ENCODE measurements around the gene KCTD2.
"Not testable (repeated sequence)": the region's sequence is repeated elsewhere in the genome, so short reads cannot be mapped to it uniquely, and the experiment has no call there.

Gene KCTD2

DNA sequence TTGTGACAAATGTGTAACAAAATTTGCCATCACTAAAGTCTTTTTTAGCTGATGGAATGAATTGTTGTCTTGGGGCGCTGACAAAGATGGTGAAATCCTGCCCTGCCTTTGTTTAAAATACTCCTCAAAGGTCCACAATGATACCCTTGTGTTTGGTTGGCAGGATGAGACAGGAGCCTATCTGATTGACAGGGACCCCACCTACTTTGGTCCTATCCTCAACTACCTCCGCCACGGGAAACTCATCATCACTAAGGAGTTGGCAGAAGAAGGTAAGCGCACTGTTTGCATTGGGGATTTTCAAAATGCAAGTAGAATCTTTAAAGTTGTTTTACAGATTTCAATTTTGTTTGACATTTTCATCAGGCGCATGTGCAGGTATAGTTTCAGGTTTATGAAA, 2.0 kb downstream of the KCTD2 start:
- no peak for DNase-seq (ENCODE audit: low read depth, low spot score)

DNA sequence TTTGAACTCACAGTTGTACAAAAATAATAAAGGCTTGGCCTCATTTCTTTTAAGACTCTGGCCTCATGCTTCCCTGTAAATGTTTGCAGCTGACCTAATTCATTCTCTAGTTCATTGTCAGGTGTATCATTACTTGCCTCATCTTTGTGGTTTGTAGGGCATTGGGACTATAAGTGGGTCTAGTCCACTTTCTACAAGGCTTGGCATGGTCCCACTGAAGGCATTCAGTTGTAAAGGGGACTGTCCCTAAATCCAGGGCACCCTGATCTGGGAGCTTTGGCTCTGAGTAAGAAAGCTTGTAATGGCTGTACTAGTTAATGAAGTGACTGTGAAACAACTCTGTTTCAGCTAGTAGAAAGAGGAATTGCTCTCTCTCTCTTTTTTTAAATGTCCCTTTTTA, 2.7 kb downstream of the KCTD2 start:
- DNase-seq (ENCODE audit: low read depth, low spot score): no peak

DNA sequence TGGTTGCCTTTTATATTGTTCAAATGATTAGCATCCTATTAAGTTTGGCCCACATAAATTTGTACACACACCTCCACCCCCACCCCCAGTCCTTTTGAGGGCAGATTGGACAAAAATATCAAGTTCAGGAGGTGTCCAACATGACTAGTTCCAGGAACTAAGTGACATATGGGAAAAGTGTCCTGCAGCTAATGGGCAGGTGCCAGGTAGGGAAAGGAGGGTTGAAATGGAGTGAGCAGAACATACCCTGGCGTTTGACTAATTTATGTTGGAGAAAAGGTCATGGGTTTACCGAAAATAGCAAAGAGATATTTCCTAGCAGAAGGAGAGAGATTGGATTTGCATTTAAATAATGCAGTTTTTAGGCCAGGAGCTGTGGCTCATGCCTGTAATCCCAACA, 4.9 kb downstream of the KCTD2 start:
- no peak for DNase-seq (ENCODE audit: low read depth, low spot score)

DNA sequence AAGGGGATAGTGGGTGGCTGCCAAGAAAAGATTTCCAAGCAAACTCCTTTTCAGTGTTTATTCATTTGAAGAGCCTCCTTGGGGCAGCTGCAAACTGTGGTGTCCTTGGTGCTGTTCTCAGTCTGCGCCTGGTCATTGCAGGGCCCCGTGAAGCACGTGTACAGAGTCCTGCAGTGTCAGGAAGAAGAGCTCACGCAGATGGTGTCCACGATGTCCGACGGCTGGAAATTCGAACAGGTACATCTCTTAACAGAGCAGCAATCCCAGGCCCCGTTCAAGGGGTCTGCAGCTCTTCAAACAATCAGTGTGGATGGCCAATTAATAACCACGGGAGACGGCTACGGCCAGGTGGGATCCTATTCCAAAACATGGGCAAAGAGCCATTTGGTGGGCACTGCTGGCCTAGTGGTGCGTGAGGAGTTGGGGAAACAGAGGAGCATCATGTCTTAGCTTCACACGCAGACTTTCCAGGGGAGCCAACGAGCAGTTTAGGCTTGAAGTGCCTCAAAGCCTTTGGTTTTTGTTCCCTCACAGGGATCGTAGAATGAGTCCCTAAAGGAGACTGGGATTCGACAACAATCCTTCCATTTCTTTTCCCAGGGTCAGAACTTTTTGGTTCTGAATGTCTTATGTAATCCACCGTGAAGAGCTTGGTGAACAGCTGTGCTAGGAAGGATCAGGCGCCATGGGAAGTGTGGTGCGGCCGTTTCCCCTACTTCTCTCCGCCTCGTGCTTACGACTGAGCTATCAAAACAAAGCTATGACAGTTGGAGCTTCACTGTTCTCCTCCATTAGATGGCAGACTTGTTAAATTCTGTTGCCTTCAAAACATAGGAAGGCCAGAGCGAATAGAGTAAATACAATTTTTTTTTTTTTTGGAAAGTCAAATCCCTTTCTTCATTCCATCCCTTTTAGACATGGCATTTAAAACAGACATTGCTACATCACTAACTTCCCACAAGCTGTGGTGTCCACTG, 12.6 kb downstream of the KCTD2 start:
- DNase-seq (ENCODE audit: low read depth, low spot score): no peak

DNA sequence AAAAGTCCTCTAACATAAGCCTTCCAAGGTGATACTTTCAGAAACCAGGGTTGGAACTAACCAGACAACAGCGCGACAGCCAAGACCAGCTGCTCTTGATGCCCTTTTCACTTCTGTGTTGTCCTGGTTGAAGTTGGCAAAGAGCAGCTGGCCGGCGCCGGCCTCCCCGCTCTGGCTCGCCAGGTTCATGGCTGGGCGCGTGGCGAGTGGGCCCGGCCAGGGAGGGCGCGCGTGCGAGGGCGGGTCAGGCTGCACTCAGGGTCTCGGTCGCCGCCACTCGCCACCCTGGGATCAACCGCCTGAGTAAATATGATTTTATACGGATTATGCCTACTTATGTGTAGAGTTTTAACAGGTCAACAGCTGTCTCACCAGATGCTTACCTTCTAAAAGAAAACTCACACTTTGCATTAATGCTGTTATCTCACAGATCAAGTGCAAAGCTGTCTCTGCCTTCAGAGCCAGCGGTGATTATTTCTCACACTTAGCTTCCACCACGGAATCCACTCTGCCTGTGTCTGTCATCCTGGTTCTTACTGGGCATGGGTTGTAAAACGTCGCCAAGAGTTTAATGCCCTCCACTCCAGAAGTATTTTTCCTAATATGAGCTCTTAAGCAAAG, 13.5 kb downstream of the KCTD2 start:
- DNase-seq (ENCODE audit: low read depth, low spot score): no peak

DNA sequence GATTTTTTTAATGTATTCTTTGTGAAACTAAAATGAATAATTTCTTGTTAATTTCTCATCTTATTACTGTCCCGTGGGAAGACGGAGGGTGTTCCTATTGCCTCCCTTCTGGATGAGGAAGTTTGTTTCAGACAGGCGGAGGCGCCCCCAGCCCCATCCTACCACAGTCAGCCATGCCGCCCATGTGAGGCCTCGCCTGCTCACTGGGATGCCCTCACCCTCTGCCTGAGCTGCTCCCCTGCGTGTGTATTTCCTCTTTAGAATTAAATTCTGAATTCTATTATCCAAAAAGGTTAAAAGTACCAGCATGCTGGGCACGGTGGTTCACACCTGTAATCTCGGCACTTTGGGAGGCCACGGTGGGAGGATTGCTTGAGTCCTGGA, 14.0 kb downstream of the KCTD2 start:
- DNase-seq (ENCODE audit: low read depth, low spot score): no peak

DNA sequence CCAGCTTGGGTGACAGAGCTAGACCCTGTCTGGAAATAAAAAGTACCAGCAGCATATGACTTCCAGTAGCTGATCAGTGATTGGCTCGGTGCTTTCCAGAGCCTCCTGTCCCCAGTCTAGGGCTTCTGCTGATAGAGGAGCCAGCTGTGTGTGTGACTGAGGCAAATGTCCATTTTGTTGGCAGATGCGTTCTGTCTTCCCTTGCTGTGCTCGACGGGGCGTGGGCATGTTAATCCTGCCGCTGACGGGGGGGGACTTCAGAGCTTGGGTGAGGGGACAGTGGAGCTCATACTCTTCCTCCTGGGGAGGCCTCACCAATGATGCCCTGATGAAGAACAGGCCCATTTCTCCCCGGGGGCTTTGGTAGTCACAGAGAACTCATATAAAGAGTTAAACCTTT, 14.6 kb downstream of the KCTD2 start:
- no peak for DNase-seq (ENCODE audit: low read depth, low spot score)

DNA sequence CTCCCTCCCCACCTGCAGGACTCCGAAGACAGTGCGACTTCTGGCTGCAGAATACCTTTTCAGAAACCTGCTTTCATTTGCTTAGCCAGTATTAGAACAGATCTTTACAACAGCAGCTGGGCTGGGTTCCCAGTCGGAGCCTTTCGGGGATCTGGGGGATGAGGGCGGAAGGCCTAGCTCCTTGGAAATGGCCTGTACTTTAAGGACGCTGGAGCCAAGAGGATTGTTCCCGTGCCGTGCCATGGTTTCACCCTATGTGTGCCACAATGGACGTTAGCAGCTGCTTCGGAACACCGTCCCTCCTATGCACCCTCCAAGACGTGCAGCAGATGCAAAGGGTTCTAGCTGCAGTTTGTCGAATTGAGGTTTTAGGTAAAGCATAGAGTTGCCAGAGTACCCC, 16.2 kb downstream of the KCTD2 start:
- no peak for DNase-seq (ENCODE audit: low read depth, low spot score)

DNA sequence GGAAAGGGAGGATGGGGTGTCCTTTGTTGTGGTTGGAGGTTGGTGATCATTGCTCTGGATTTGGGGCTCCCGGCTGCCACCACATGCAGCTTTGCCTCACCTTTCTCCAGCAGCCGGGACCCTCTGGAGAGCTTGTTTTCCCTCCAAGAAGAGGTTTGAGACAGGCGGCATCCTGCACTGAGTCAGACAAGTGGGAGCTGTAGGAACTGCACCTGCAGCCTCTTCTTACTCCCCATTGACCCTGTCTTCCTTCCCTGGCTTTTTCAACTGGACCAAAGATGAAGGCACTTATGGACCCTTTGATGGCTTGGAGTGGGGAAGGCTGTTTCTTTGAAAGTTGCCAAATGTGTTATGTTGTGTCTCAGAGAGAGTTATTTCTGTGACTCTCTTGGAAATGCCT, 16.6 kb downstream of the KCTD2 start:
- no peak for DNase-seq (ENCODE audit: low read depth, low spot score)

DNA sequence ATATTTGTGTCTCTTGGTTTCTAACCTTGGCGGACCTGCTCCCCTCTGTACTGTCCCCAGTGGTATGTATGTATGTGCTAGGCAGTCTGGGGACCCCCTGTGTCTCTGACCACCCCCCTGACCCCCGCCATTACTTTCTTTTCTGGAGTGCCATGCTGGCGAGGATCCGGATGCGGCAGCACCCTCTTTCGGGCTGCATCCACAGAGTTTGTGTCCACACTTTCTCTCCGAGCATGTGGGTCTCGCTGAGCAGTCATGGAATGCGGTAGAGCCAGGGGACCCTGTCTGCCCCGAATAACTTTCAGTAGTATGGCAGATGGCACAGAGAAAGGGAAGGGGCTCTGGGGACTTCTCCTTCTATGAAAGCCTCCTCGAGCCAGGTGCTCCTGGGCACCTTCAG, 17.0 kb downstream of the KCTD2 start:
- DNase-seq (ENCODE audit: low read depth, low spot score): no peak

DNA sequence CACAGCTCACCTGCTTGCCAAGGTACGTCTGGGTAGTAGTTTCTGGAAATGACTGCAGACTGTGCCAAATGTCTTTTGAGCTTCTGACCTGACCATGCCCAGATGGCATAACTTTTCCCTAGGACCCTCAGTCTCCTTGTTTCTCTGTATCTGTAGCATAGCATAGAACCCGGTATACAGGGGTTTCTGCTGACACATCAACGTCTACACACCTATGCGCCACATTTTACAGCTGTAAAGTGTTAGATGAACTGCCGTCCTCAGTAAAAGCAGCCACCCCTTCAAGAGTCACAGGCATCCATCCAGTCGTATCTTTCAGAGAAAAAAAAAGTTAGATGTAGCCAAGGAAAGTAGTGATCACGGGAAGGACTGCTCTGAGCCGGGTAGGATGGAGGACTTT, 17.4 kb downstream of the KCTD2 start:
- no peak for DNase-seq (ENCODE audit: low read depth, low spot score)

DNA sequence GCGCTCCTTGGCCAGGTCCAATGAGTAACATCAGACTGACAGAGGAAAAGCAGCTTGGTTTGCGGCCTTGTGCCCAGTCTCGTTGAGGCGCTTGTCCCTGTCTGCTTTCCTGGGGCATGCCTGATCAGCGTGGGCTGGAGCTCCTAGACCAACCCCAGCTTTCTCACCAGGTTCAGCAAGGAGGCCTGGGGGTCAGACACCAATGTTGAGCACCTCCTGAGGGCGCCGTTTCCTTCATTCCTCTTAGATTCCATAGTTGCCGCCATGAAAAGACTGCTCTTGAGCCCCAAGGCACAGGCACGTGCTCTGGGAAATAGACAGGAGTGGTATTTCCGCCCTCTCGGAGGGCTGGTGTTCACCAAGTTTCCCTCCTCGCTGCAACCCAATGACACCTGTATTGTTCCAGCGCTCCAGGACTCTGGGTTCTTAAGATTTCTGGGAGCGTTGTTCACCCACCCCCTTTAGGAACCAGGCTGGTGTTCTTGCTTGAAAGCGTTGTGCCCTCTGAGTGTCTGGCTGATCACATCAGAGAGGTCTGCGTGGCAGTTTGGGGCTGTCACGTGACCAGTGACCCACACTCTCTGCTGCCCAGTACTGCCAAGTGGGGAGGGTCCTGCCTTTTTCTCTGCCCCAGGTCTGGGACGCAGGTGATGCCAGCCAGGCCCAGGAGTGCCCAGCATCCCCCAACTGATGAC, 18.0 kb downstream of the KCTD2 start:
- DNase-seq (ENCODE audit: low read depth, low spot score): no peak

DNA sequence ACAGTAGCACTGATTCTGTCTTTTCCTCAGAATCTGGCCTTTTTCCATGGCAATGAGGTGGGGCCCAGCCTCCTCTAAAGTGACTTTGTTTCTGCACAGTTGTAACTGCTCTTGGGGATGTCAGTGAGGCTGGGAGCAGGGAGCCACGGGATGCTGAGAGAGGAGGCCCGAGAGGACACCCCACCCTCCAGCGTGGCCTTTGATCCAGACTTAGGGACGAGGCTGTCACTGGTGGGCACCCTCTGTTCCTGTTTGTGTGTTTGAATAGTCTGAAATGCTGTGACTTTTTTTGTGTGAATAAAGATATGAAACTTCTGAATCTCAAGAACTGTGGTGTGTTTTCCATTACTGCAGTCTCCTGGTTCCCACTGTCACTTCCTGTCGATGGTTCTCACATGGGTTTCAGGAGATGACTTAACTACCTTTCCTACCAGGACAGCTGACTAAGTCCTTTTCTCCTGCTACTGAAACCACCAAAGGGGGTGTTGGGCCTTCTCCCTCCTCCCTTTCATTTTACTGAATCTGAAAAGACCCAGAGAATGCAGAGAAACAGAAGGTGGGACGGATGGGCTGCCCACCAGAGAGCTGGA, 18.6 kb downstream of the KCTD2 start:
- DNase-seq (ENCODE audit: low read depth, low spot score): no peak

DNA sequence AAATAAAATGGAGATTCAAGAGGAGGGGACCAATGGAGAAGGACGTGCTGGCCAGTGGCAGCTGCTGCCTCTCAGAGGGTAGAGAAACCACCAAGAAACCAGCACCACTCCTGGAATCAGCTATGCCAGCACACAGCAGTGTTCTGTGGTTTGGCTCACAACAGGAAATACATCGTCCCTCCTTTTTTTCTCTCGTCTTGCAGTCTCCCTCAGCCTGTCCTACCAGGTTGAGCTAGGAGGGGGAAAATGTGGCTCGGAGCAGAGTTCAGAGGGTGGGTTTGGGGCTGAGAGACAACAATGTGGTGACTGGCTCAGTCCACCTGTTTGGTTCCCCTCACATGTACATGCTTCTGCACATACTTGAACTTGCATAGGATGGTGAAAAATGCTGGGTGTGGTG, 20.8 kb downstream of the KCTD2 start:
- DNase-seq (ENCODE audit: low read depth, low spot score): no peak

DNA sequence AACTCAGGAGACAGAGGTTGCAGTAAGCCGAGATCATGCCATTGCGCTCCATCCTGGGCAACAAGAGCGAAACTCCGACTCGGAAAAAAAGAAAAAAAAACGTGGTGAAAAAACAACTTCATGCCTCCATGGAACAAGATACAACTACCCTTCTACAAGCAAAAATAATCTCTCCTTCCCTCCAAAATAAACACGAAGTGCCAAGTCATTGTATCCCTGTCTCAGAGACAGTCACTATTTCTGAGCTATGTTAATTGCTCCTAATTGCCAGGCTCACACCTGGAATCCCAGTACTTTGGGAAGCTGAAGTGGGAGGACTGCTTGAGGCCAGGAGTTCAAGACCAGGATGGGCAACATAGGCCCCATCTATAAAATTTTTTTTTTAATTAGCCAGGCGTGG, 21.7 kb downstream of the KCTD2 start:
- no peak for DNase-seq (ENCODE audit: low read depth, low spot score)

DNA sequence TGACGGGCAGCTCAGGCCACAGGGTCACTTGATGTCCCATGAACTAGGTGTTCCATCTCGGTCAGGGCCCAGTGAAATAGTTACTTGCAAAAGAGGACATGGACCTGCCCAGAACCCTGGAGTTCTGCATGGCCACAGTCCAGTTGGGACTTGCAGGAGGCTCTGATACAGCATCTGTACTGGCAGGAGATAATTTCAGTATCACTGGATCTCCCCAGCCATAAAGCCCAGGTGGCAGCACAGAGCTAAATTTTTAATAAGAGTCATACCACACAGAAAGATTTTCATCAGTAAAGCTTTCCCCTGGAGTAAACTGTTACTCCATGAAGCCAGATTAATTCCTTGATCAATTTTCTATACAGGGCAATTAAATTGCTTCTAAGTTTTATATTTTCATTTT, 22.8 kb downstream of the KCTD2 start:
- no peak for DNase-seq (ENCODE audit: low read depth, low spot score)

DNA sequence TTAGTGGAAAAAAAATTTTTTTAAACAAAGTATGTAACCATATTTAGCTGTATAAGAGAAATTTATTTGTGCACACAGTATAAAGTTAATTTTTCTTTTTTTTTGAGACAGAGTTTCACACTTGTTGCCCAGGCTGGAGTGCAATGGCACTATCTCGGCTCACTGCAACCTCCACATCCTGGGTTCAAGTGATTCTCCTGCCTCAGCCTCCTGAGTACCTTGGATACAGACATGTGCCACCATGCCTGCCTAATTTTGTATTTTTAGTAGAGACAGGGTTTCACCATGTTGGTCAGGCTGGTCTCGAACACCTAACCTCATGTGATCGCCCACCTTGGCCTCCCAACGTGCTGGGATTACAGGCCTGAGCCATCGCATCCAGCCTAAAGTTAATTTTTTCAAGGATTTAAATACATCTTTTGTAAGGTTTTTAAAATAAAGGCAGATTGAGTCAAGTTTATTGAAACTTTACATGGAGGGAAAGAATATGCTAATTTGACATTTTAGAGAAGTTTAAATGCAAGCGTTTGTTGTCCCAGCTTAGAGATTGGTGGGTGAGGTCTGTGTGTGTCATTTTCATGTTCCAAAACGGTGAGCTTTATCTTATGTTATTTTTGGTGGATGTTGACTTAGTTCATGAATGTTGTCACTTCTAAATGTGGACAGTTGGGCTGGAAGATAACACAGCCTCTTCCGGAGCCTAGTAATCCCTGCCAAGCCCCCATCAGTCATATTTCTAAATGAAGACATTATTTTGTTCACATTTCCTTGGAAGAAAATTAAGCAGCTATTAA, 24.6 kb downstream of the KCTD2 start:
- DNase-seq (ENCODE audit: low read depth, low spot score): not testable (repeated sequence)

DNA sequence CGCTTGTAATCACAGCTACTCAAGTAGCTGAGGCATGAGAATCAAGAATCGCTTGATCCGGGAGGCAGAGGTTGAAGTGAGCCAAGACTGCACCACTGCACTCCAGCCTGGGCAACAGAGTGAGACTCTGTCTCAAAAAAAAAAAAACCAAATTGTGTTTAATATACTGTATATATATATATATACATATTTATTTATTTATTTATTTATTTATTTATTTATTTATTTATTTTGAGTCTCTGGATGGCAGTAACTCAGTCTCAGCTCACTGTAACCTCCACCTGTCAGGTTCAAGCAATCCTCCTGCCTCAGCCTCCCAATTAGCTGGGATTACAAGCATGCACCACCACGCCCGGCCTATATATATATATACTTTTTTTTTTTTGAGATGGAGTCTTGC, 25.9 kb downstream of the KCTD2 start:
- not testable (repeated sequence) for DNase-seq (ENCODE audit: low read depth, low spot score)

DNA sequence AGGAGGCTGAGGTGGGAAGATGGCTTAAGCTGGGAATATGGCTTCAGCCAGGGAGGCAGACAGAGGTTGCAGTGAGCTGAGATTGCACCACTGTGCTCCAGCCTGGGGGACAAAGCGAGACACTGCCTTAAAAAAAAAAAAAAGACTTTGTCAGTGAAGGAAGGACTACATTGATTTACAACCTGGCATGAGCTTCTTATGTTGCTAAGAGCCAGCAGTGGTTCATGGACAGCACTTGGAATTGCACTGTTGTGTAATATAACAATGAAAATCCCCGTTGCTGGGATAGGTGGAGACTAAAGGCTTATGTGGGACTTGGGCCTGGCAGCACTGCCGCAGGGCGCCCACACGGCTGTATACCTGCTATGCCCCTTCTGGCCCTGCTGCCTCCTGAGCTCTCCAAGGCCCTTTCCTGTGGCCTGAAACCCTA, 26.6 kb downstream of the KCTD2 start:
- no peak for DNase-seq (ENCODE audit: low read depth, low spot score)

DNA sequence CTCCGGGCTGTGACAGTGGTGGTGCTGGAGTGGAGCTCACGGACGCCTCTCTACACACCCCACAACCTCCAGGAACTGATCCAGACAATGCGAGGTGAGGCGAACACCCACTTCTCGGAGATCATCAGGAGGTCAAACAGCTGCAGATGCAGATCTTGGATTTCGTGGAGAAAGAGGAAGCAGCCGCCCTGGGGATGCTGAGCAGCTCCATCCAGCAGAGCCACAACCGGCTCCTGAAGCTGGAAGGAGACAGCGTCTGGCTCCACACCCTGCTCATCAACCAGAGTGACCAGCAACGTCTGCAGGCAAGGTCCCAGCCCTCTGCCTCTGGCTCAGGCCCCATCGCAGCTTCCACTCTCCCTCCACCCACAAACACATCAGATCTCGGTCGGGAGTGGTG, 27.5 kb downstream of the KCTD2 start:
- no peak for DNase-seq (ENCODE audit: low read depth, low spot score)

DNA sequence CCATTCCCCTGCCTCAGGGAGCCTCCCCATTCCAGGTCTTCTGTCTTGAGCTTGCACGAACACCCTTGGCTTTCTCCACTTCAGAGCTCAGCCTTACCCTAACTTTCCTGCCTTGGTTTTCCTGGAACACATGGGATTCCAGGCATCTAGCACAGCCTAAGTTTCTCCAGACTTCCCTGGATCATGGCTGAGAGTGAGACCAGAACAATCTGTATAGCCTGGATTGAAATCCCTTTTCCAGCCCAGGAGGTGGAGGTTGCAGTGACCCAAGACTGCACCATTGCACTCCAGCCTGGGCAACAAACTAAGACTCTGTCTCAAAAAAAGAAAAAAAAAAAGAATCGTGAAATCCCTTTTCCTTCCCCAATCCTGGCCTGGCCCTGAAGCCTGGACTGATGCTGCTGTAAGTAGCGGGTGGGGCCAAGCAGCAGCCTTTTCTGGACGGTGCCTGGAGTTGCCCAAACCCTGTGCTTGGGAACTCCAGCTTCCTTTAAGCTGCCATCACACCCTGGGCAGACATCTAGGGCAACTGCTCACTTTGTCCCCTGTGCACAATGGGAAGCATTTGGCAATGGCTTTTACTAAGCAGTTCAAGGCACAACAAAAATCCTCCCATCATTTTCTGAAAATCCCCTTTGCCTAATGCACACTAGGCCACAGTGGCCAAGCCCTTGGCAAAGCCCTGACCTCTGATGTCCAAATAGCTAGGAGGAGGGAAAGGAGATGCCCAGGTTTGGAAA, 28.7 kb downstream of the KCTD2 start:
- DNase-seq (ENCODE audit: low read depth, low spot score): no peak
